IMR-90 (cell line): ENCODE measurements around the gene PCCA. TPM values are rescaled to one million over a fixed set of nuclear protein-coding genes. Genes with fewer than 3 reads are reported as not detected.
"Not testable (repeated sequence)": the region's sequence is repeated elsewhere in the genome, so short reads cannot be mapped to it uniquely, and the experiment has no call there.

Experiments
- ATAC-seq: fragments of 200-7000 bp; cut with Tn5 transposase; 2 replicates; pipeline ENCODE4 v1.9.1; 2020; ENCODE audit warnings: low read depth, mild to moderate bottlenecking, moderate library complexity
- BruUV-seq: library from RNA; stranded (reverse); fragments of 400-500 nt; replicated peaks from 2 replicates; lab custom pipeline; 2021; lab: Mats Ljungman, UMichigan
- CTCF ChIA-PET: fragments of 300-600 bp; formaldehyde crosslinking; extraction: SDS; loops from one replicate; lab custom pipeline; 2021; ENCODE audit warnings: antibody characterized with exemption; lab: Yijun Ruan, JAX
- POLR2A ChIA-PET: fragments of 300-600 bp; sonication (Branson Sonifier 250); formaldehyde crosslinking; loops from one replicate; lab custom pipeline; 2022; ENCODE audit warnings: antibody characterized with exemption; ENCODE audit not compliant: unreplicated experiment; lab: Charles Lee
- DNase-seq: peaks from one replicate; pipeline ENCODE4 v3.0.0; 2013
- H2AFZ ChIP-seq: replicated peaks from 2 replicates; pipeline ENCODE3; 2013; ENCODE audit warnings: low read length, mild to moderate bottlenecking; ENCODE audit not compliant: poor library complexity
- H2AK5ac ChIP-seq: 2 replicates; pipeline ENCODE4 v1.6.1; 2013; ENCODE audit warnings: low read depth, low read length, inconsistent platforms
- H2AK9ac ChIP-seq: replicated peaks from 2 replicates; pipeline ENCODE3; 2013; ENCODE audit warnings: mild to moderate bottlenecking, low read depth, low read length, moderate library complexity; ENCODE audit not compliant: poor library complexity
- H2BK120ac ChIP-seq: 2 replicates; pipeline ENCODE4 v1.6.1; 2013; ENCODE audit warnings: low read depth, low read length, inconsistent platforms
- H2BK15ac ChIP-seq: 3 replicates; pipeline ENCODE4 v1.6.1; 2013; ENCODE audit warnings: low read depth, low read length, inconsistent platforms
- H2BK20ac ChIP-seq: 2 replicates; pipeline ENCODE4 v1.6.1; 2013; ENCODE audit warnings: low read depth, mild to moderate bottlenecking, inconsistent platforms, low read length, moderate library complexity
- H2BK5ac ChIP-seq: 2 replicates; pipeline ENCODE4 v1.6.1; 2013; ENCODE audit warnings: mild to moderate bottlenecking, low read depth, low read length, inconsistent platforms; ENCODE audit not compliant: poor library complexity, severe bottlenecking
- H3K14ac ChIP-seq: replicated peaks from 2 replicates; pipeline ENCODE4 v1.6.1; 2013; ENCODE audit warnings: low read depth, low read length, inconsistent platforms
- H3K18ac ChIP-seq: 2 replicates; pipeline ENCODE4 v1.6.1; 2013; ENCODE audit warnings: low read depth, low read length, control low read depth
- H3K23ac ChIP-seq: 2 replicates; pipeline ENCODE4 v1.6.1; 2013; ENCODE audit warnings: low read depth, low read length, inconsistent platforms
- H3K27ac ChIP-seq: 2 replicates; pipeline ENCODE4 v1.5.1; 2013; ENCODE audit warnings: mild to moderate bottlenecking, control low read depth, low read length; ENCODE audit not compliant: insufficient read depth
- H3K27me3 ChIP-seq: 2 replicates; pipeline ENCODE4 v1.6.1; 2013; ENCODE audit warnings: low read length; ENCODE audit not compliant: control insufficient read depth, insufficient read depth
- H3K36me3 ChIP-seq: 2 replicates; pipeline ENCODE4 v1.6.1; 2013; ENCODE audit warnings: low read length, mixed read lengths; ENCODE audit not compliant: control insufficient read depth, insufficient read depth
- H3K4ac ChIP-seq: 2 replicates; pipeline ENCODE4 v1.6.1; 2013; ENCODE audit warnings: low read depth, low read length, inconsistent platforms
- H3K4me1 ChIP-seq: 2 replicates; pipeline ENCODE4 v1.6.1; 2013; ENCODE audit warnings: low read length, mixed read lengths; ENCODE audit not compliant: control insufficient read depth, insufficient read depth
- H3K4me2 ChIP-seq: 2 replicates; pipeline ENCODE4 v1.6.1; 2013; ENCODE audit warnings: low read depth, mild to moderate bottlenecking, control low read depth, low read length, moderate library complexity
- H3K4me3 ChIP-seq: 2 replicates; pipeline ENCODE4 v1.5.1; 2013; ENCODE audit warnings: low read depth, mild to moderate bottlenecking, control low read depth, low read length, moderate library complexity; ENCODE audit not compliant: insufficient read depth
- H3K56ac ChIP-seq: 2 replicates; pipeline ENCODE4 v1.6.1; 2013; ENCODE audit warnings: low read length, inconsistent platforms; ENCODE audit not compliant: insufficient read depth; ENCODE audit errors: extremely low read depth
- H3K79me1 ChIP-seq, 2 experiments: 2 replicates each; pipeline ENCODE4 v1.6.1; 2013; ENCODE audit warnings: low read length in 2 of 2, inconsistent platforms in 1 of 2, low read depth in 1 of 2
- H3K9ac ChIP-seq: 2 replicates; pipeline ENCODE4 v1.6.1; 2013; ENCODE audit warnings: low read depth, low read length, control low read depth
- H3K9me1 ChIP-seq: 2 replicates; pipeline ENCODE4 v1.6.1; 2013; ENCODE audit warnings: low read length, inconsistent platforms; ENCODE audit not compliant: insufficient read depth
- H3K9me3 ChIP-seq: 2 replicates; pipeline ENCODE4 v1.6.1; 2013; ENCODE audit warnings: low read length; ENCODE audit not compliant: control insufficient read depth, insufficient read depth
- H4K20me1 ChIP-seq: 2 replicates; pipeline ENCODE4 v1.6.1; 2013; ENCODE audit warnings: low read length, inconsistent platforms; ENCODE audit not compliant: insufficient read depth
- H4K5ac ChIP-seq: 2 replicates; pipeline ENCODE4 v1.6.1; 2013; ENCODE audit warnings: mild to moderate bottlenecking, low read depth, low read length, control low read depth
- H4K8ac ChIP-seq, 2 experiments: 2 replicates each; pipeline ENCODE4 v1.6.1; 2013; ENCODE audit warnings: low read depth in 2 of 2, low read length in 2 of 2, control low read depth in 1 of 2, inconsistent platforms in 1 of 2
- H4K91ac ChIP-seq: 2 replicates; pipeline ENCODE4 v1.6.1; 2013; ENCODE audit warnings: low read depth, low read length, inconsistent platforms; ENCODE audit not compliant: insufficient read depth
- CEBPB ChIP-seq: IDR thresholded peaks from 2 replicates; pipeline ENCODE4 v1.6.1; 2012; ENCODE audit warnings: low read depth, low read length, improper control_type of control experiment
- MAFK ChIP-seq: IDR thresholded peaks from 2 replicates; pipeline ENCODE4 v1.6.1; 2012; ENCODE audit warnings: low read depth, low read length, improper control_type of control experiment
- POLR2A ChIP-seq: IDR thresholded peaks from 2 replicates; pipeline ENCODE4 v1.6.1; 2012; ENCODE audit warnings: mild to moderate bottlenecking, low read depth, low read length
- RFX5 ChIP-seq: IDR thresholded peaks from 2 replicates; pipeline ENCODE4 v1.8.0; 2012; ENCODE audit warnings: low read depth, mild to moderate bottlenecking, low read length, moderate library complexity
- USF2 ChIP-seq: fragments of 150-350 bp; IDR thresholded peaks from 2 replicates; pipeline ENCODE4 v1.6.1; 2017; ENCODE audit warnings: mild to moderate bottlenecking, antibody characterized with exemption, low read length, low read depth
- WGBS, 2 experiments: methylation state at CpG; one replicate each; pipeline versions ENCODE4 v1.1.5 to v1.1.7; 2013; ENCODE audit warnings: missing lambda C conversion rate in 2 of 2; ENCODE audit not compliant: insufficient read length in 1 of 2; ENCODE audit errors: extremely low coverage in 2 of 2; 5-methylcytosine and 5-hydroxymethylcytosine counted together
- dilution Hi-C: fragments of 300-500 bp; cut with HindIII; formaldehyde crosslinking; loops from one replicate; pipeline ENCODE4 v1.14.3; 2018; ENCODE audit warnings: low sequenced_read_pairs; ENCODE audit not compliant: unreplicated experiment
- in situ Hi-C: fragments of 300-500 bp; cut with MboI; formaldehyde crosslinking; loops from 3 replicates; pipeline ENCODE4 v1.14.3; 2019; ENCODE audit warnings: low sequenced_read_pairs, inconsistent platforms, mixed read lengths
- intact Hi-C: fragments of 100-400 bp; cut with micrococcal nuclease; formaldehyde crosslinking; loops from 2 replicates; pipeline ENCODE4 v1.10.0; 2022
- polyA plus RNA-seq, 3 experiments: library from polyadenylated mRNA; depleted of rRNA; stranded (reverse); fragments of >200 nt; gene quantifications; 2 replicates each; pipeline ENCODE4 v1.2.3, GENCODE V29; 2012; ENCODE audit warnings: low replicate concordance in 1 of 3
- total RNA-seq: library from RNA; depleted of rRNA; stranded (reverse); fragments of >200 nt; gene quantifications from 2 replicates; pipeline ENCODE4 v1.2.3, GENCODE V29; 2012

PCCA gene
- total and polyA plus RNA-seq, 2 of the 4 experiments (the other 2 are of a cell fraction), result 7.6 to 24.0 TPM

DNA sequence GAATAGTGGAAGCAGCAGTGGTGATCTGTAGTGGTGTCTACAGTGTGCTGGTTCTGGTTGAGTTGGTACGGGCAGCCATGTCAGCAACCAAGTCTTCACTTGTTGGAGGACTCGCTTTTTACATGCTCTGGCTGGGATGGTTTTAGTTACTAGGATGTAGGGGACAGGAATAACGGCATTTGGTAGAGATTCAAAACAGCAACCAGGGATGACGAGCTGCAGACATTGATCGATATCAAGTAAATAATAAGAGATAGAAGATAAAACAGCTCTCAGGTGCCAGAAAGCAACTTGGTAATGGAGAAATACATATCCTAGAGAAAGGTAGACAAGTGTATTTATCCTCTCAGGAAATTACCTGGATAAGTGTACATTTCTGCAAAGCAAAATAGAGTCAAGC is 84.3 kb downstream of the PCCA start:
- H3K9me1 ChIP-seq, result no peaks in the 10 kb centered on the region; the same call in 1 of the 2 replicates
- H3K9me3 ChIP-seq, result no peaks in the 10 kb centered on the region
- H3K36me3 ChIP-seq, result no peaks in the 10 kb centered on the region
- H4K8ac ChIP-seq, result no peak overlapping the region
- H4K20me1 ChIP-seq, result no peaks in the 10 kb centered on the region
- no peak overlapping the region for H3K4ac ChIP-seq
- no peak overlapping the region for H2AK9ac ChIP-seq
- H2BK5ac ChIP-seq, result no peak overlapping the region
- no peak overlapping the region for H2BK20ac ChIP-seq
- H3K9ac ChIP-seq, result no peak overlapping the region
- H2BK120ac ChIP-seq, result no peak overlapping the region
- no peak overlapping the region for H3K14ac ChIP-seq
- no peak overlapping the region for H3K27ac ChIP-seq
- WGBS, 2 experiments, result 79% methylated on average over 3 of the region's 5 CpGs; no CpG with 5 or more reads in 1 of the 2 experiments
- H3K18ac ChIP-seq, result no peak overlapping the region
- H3K4me3 ChIP-seq, result no peak overlapping the region
- TF ChIP-seq POLR2A (no peak), MAFK (no peak), RFX5 (no peak), USF2 (no peak), CEBPB (no peak)
- H4K5ac ChIP-seq, result no peak overlapping the region
- ChIA-PET CTCF (no interaction called here), POLR2A (no interaction called here)
- H4K91ac ChIP-seq, result no peak overlapping the region
- intact Hi-C loops, result no loop called here
- no peak overlapping the region for H3K56ac ChIP-seq
- no peak overlapping the region for H2AFZ ChIP-seq
- no peak overlapping the region for H2AK5ac ChIP-seq
- H3K4me2 ChIP-seq, result no peak overlapping the region
- ATAC-seq (no peak), DNase-seq (no peak)
- H3K27me3 ChIP-seq, result no peaks in the 10 kb centered on the region
- no TSS peak for BruUV-seq
- H3K4me1 ChIP-seq, result peaks cover 8% of the 10 kb centered on the region; the same call in 1 of the 2 replicates
- no peak overlapping the region for H3K23ac ChIP-seq
- H2BK15ac ChIP-seq, result no peak overlapping the region
- dilution Hi-C loops, result no loop called here
- peaks cover 5 to 8% of the 10 kb centered on the region in 2 experiments; a peak in 3 of 4 replicates for H3K79me1 ChIP-seq
- in situ Hi-C loops, result no loop called here

- H2BK5ac ChIP-seq, H3K27me3 ChIP-seq, H4K91ac ChIP-seq, H3K9me3 ChIP-seq, BruUV-seq, H2AK5ac ChIP-seq, dilution Hi-C loops, H3K4me3 ChIP-seq, H3K9ac ChIP-seq, DNase-seq, H3K14ac ChIP-seq, H3K4me2 ChIP-seq, POLR2A ChIA-PET, intact Hi-C loops, H4K5ac ChIP-seq, H3K27ac ChIP-seq, H4K20me1 ChIP-seq, H4K8ac ChIP-seq, H3K4ac ChIP-seq, H3K23ac ChIP-seq, H2AFZ ChIP-seq, H3K36me3 ChIP-seq, H2BK20ac ChIP-seq, H3K9me1 ChIP-seq, in situ Hi-C loops, H3K4me1 ChIP-seq, H3K18ac ChIP-seq, H2AK9ac ChIP-seq, ATAC-seq, H3K56ac ChIP-seq, CTCF ChIA-PET, H2BK120ac ChIP-seq, H2BK15ac ChIP-seq: not testable (repeated sequence)
- no CpG with 5 or more reads among the region's 4 CpGs for WGBS, 2 experiments
- peaks cover 10 to 12% of the 10 kb centered on the region in 2 experiments for H3K79me1 ChIP-seq
These were observed 85.6 kb downstream of the PCCA start for GRCh38 chr13:100174455-100174854.
